ENCODE measurements around the gene DPM3.

Gene DPM3

DNA sequence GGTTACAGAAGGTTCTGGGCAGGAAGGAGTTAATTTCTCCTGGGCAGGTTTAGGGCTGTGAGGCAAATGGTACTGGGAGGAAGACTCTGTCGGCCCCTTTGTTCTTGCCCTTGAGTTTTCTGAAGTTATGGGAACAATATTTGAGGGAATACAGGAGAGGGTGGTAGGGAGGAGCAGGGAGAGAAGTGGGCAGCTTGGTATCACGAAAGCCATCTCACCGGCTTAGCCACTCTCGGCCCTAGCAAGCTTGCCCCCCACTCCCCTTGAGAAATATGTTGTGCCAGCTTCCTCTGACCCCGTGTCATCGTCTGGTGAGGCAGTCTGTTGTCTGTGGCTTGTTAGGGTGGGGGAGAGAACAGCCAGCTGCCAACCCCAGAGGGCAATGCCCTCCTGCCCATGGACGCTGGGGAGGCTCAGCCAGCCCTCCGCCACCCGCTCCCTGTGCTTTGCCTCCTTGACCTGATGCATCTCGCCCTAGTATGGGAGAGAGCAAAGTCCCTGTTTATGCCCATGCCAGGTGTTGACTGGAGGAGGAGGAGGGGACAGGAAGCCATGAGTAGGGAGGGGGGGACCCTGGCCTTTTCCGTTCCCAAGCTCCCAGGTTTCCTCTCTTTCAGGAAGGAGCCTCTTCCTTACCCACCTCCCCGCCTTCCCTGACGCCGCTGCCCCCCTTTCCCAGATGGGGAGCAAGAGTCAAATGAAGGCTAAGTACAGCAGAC lies 11.4 kb downstream of the DPM3 start (continued):
- TF ChIP-seq SP7 (tag by site-specific recombination; IDR thresholded peaks at IDR 0.05) (0 out of 2 replicates have a peak, but pooled peaks have one; percentile 20), ZBTB49 (tag by site-specific recombination; IDR thresholded peaks at IDR 0.05; ENCODE audit: low read depth) (no peak), ZBTB48 (tag by site-specific recombination; IDR thresholded peaks at IDR 0.05) (0 out of 2 replicates have a peak, but pooled peaks have one; percentile 34), ZNF660 (tag by site-specific recombination; IDR thresholded peaks at IDR 0.05) (no peak), ZNF112 (tag by site-specific recombination; IDR thresholded peaks at IDR 0.05) (no peak), SP2 (tag by site-specific recombination; IDR thresholded peaks at IDR 0.05) (no peak)

GRCh38 chr1:155127967-155128754 lies 12.2 kb downstream of the DPM3 start:
- H3K36me3 ChIP-seq (ENCODE audit: control insufficient read depth in 2 of 2, insufficient read depth in 1 of 2, low read length in 2 of 2) = peaks cover 3 to 21% of the 10 kb centered on the region in 2 experiments; a peak in 2 of 3 replicates
- ChIA-PET POLR2A (interaction anchor here (0.6 to 3.5 kb wide), 9 partner anchors 12 to 201 kb away, joined by 3 to 17 read pairs (median 4); partner anchors contain the start of genes DPM3 and KRTCAP2), CTCF (interaction anchor here (0.5 to 8.1 kb wide), 8 partner anchors 13 to 45 kb away, joined by 3 to 54 read pairs (median 5); partner anchors contain the start of gene KRTCAP2)
- peak overlapping the region; percentile 75; the same call in 1 of the 2 replicates for H3K27ac ChIP-seq (ENCODE audit: extremely low read depth, low read depth, low read length)
- H3K4me1 ChIP-seq (ENCODE audit: control insufficient read depth, insufficient read depth, low read length) = peaks cover 21% of the 10 kb centered on the region
- H3K4me3 ChIP-seq (ENCODE audit: low read depth, low read length) = peak overlapping the region; percentile 62
- H3K9me3 ChIP-seq (ENCODE audit: control insufficient read depth, insufficient read depth, low read depth, low read length) = no peaks in the 10 kb centered on the region
- TF ChIP-seq ZNF311 (tag by site-specific recombination; IDR thresholded peaks at IDR 0.05; ENCODE audit: borderline replicate concordance) (no peak), ZNF37A (tag by site-specific recombination; IDR thresholded peaks at IDR 0.05) (no peak), ZNF335 (tag by site-specific recombination; conservative IDR thresholded peaks at IDR 0.05) (peak; percentile 16; the same call in 1 of the 2 replicates), ZBTB6 (tag by site-specific recombination; IDR thresholded peaks at IDR 0.05) (no peak), ZNF558 (tag by site-specific recombination; IDR thresholded peaks at IDR 0.05) (no peak), ZSCAN4 (tag by site-specific recombination; IDR thresholded peaks at IDR 0.05) (no peak), ZNF423 (tag by site-specific recombination; IDR thresholded peaks at IDR 0.05) (no peak), ZFHX2 (tag by site-specific recombination; conservative IDR thresholded peaks at IDR 0.05) (no peak), YY2 (tag by site-specific recombination; IDR thresholded peaks at IDR 0.05) (no peak), SALL2 (tag by site-specific recombination; IDR thresholded peaks at IDR 0.05; ENCODE audit: borderline replicate concordance) (no peak), ZSCAN23 (tag by site-specific recombination; IDR thresholded peaks at IDR 0.05) (no peak), ZFP69B (tag by site-specific recombination; IDR thresholded peaks at IDR 0.05) (peak; percentile 28; the same call in 1 of the 2 replicates), ZBTB11 (tag by site-specific recombination; conservative IDR thresholded peaks at IDR 0.05; ENCODE audit: low read depth) (no peak)
- TF ChIP-seq, protein P1, sequence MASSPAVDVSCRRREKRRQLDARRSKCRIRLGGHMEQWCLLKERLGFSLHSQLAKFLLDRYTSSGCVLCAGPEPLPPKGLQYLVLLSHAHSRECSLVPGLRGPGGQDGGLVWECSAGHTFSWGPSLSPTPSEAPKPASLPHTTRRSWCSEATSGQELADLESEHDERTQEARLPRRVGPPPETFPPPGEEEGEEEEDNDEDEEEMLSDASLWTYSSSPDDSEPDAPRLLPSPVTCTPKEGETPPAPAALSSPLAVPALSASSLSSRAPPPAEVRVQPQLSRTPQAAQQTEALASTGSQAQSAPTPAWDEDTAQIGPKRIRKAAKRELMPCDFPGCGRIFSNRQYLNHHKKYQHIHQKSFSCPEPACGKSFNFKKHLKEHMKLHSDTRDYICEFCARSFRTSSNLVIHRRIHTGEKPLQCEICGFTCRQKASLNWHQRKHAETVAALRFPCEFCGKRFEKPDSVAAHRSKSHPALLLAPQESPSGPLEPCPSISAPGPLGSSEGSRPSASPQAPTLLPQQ (tag by site-specific recombination; IDR thresholded peaks at IDR 0.05) = peak; percentile 28; the same call in 1 of the 2 replicates
- TF ChIP-seq, protein P2, sequence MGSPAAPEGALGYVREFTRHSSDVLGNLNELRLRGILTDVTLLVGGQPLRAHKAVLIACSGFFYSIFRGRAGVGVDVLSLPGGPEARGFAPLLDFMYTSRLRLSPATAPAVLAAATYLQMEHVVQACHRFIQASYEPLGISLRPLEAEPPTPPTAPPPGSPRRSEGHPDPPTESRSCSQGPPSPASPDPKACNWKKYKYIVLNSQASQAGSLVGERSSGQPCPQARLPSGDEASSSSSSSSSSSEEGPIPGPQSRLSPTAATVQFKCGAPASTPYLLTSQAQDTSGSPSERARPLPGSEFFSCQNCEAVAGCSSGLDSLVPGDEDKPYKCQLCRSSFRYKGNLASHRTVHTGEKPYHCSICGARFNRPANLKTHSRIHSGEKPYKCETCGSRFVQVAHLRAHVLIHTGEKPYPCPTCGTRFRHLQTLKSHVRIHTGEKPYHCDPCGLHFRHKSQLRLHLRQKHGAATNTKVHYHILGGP (tag by site-specific recombination; IDR thresholded peaks at IDR 0.05) = no peak
